DMS79 treated with DMSO at 0.1 percent for 48 hours (cell line): Measurements from ENCODE around the gene CCDC91.
"Not testable (repeated sequence)": the region's sequence is repeated elsewhere in the genome, so short reads cannot be mapped to it uniquely, and the experiment has no call there.

ENCODE experiments used
- DNase-seq: peaks from one replicate; lab custom pipeline; 2025; lab: John Stamatoyannopoulos, UW

The CCDC91 gene

GRCh38 chr12:28457785-28458184, 267.5 kb downstream of the CCDC91 start:
- DNase-seq = no peak

GRCh38 chr12:28459481-28459880, 269.2 kb downstream of the CCDC91 start:
- no peak for DNase-seq

GRCh38 chr12:28460420-28461130, 270.3 kb downstream of the CCDC91 start:
- no peak for DNase-seq

- DNase-seq = no peak
These were observed 273.1 kb downstream of the CCDC91 start for GRCh38 chr12:28463396-28463795.

GRCh38 chr12:28471762-28472161, 281.5 kb downstream of the CCDC91 start:
- not testable (repeated sequence) for DNase-seq

GRCh38 chr12:28476206-28476605, 285.9 kb downstream of the CCDC91 start:
- DNase-seq = not testable (repeated sequence)

GRCh38 chr12:28479097-28479496, 288.8 kb downstream of the CCDC91 start:
- DNase-seq = not testable (repeated sequence)

- DNase-seq = no peak
These were observed 289.4 kb downstream of the CCDC91 start for GRCh38 chr12:28479683-28480082.

GRCh38 chr12:28484156-28484555, 293.9 kb downstream of the CCDC91 start:
- no peak for DNase-seq

- DNase-seq = no peak
These were observed 296.3 kb downstream of the CCDC91 start for GRCh38 chr12:28486521-28486920.

GRCh38 chr12:28489246-28489645, 299.0 kb downstream of the CCDC91 start:
- no peak for DNase-seq

GRCh38 chr12:28497889-28498411, 307.7 kb downstream of the CCDC91 start:
- DNase-seq = peak; percentile 21

GRCh38 chr12:28498850-28499249, 308.6 kb downstream of the CCDC91 start:
- no peak for DNase-seq

- no peak for DNase-seq
These were observed 310.2 kb downstream of the CCDC91 start for GRCh38 chr12:28500373-28501024.

- no peak for DNase-seq
These were observed 316.0 kb downstream of the CCDC91 start for GRCh38 chr12:28506271-28506670.

GRCh38 chr12:28507033-28507432, 316.8 kb downstream of the CCDC91 start:
- DNase-seq = no peak

- no peak for DNase-seq
These were observed 317.6 kb downstream of the CCDC91 start for GRCh38 chr12:28507867-28508266.

- no peak for DNase-seq
These were observed 322.1 kb downstream of the CCDC91 start for GRCh38 chr12:28512406-28512805.

GRCh38 chr12:28512876-28513275, 322.6 kb downstream of the CCDC91 start:
- no peak for DNase-seq

GRCh38 chr12:28513983-28514382, 323.7 kb downstream of the CCDC91 start:
- no peak for DNase-seq

GRCh38 chr12:28517101-28517500, 326.8 kb downstream of the CCDC91 start:
- peak; percentile 18 for DNase-seq

GRCh38 chr12:28527631-28528249, 337.5 kb downstream of the CCDC91 start:
- no peak for DNase-seq

- DNase-seq = no peak
These were observed 345.0 kb downstream of the CCDC91 start for GRCh38 chr12:28535216-28535615.
